ENCODE measurements around the gene NOL12.

NOL12 gene

GRCh38 chr22:37659066-37659896, 26.9 kb upstream of the NOL12 start:
- DNase-seq (ENCODE audit: low spot score): peak; percentile 71

DNA sequence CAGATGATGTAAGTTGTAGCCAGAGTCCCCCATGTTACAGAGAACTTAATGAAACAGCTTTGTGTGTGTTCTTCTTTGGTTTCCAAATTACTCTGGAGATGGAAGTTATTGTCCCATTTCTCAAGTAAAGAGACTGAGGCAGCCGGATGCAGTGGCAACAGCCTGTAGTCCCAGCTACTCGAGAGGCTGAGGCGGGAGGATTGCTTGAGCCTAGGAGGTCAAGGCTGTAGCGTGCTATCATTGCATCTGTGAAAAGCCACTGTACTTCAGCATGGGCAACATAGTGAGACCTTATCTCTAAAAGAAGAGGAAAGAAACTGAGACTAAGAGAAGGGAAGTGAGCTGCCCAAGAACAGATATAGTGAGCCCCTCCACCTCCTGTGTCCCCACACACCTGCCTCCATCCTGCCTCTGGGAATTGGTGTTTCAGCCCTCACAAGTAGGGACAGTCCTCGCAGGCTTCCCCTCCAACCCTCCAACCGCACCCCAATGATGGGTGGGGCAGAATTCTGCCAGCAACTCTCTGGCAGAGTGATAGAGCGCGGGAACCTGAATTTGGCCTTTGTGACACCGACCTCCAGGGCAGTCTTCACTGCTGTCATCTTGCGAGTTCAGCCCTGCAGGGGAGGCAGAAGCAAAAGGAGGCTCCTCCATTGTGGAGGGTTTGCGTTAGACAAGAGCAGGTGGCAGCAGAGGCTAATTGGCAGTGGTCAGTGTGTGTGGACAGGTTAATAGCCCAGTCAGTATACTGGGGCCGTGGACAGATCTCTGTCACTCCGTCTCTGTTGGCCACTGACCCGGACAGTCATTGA, 26.0 kb upstream of the NOL12 start:
- DNase-seq (ENCODE audit: low spot score): no peak

DNA sequence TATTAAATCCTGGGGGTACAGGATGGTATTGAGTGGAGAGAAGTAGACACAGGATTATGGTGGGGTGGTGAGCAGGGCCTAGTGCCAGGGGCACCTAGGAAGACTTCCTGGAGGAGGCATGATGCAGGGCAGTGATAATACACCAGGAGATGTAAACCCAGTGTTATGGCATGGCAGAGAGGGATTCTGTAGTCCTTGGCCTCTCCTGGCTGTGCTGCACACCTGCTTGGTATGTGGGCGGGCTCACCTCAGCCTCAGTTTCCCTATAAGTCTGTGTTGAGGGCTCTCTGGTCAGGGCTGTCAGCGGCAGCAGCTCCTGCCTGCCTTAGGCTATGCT, 25.5 kb upstream of the NOL12 start:
- DNase-seq (ENCODE audit: low spot score): no peak

DNA sequence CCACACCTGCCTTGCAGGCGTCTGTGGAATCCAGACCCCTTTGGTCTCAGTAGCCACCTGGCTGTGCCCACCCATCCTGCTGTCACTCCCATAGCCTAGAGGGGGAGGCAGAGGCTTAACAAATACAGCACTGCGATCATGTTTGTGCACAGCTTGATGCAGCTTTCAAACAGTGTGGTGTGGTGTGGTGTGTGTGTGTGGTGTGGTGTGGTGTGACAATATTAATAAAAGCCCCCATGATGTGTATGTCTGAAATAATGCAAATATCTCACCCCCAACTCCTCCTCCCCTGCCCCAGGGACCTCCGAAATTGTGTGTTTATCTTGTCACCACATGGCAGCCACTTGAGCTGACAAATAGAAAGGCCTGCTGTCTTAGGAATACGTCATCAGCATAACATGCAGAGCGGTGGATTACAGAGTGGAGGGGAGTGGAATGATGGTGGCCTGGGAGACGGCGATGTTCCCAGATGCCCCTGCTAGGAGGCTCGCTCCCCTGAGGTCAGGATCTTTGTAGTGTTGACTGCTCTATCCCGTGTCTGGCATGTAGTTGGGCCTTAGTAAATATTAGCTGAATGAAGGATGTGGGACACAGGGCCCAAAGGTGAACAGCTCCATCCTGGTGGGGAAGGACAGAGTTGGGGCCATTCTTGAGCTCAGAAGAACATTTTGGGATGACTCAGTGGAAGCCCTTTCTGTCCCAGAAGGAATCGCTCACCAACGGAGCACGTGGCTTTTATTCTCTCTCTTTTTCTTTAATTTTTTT, 24.8 kb upstream of the NOL12 start:
- no peak for DNase-seq (ENCODE audit: low spot score)

GRCh38 chr22:37662039-37662438, 24.1 kb upstream of the NOL12 start:
- DNase-seq (ENCODE audit: low spot score): no peak

- DNase-seq (ENCODE audit: low spot score): no peak
Measured at GRCh38 chr22:37663521-37664140, 22.5 kb upstream of the NOL12 start.

GRCh38 chr22:37664249-37665101, 21.7 kb upstream of the NOL12 start:
- no peak for DNase-seq (ENCODE audit: low spot score)

GRCh38 chr22:37665487-37665886, 20.7 kb upstream of the NOL12 start:
- no peak for DNase-seq (ENCODE audit: low spot score)

GRCh38 chr22:37669586-37669985, 16.6 kb upstream of the NOL12 start:
- DNase-seq (ENCODE audit: low spot score): no peak

DNA sequence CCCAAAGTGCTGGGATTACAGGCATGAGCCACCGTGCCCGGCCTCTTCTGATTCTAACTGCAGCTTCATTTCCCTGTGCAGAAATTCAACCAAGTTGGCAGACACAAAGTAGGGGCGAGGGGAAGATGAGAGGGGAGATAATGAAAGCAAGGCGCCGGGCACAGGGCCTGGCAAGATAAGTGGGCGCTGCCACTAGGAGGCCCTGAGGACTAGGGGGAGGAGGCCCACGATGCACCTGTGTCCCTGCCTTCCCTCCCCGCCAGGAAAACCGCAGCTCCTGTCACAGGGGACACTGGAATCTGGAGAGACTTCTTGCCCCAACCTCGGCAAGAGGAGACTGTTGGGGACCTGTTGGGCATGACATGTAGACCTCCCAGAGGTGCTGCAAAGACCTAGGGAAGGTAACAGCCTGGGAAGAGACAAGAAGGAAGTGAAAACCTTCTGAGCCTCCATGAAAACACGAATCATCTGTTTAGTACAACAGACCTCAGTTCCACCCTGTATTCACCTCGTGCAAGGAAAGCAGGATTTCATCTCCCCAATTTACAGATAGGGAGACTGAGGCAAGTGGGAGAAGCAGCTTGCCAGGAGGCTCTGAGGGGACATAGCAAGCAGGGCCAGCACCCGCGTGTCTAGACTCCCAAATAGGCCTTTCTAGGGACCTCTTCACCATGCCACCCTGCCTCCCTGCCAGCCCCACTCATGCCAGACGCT, 13.8 kb upstream of the NOL12 start:
- no peak for DNase-seq (ENCODE audit: low spot score)

- no peak for DNase-seq (ENCODE audit: low spot score)
Measured at GRCh38 chr22:37672920-37673455, 13.2 kb upstream of the NOL12 start.

DNA sequence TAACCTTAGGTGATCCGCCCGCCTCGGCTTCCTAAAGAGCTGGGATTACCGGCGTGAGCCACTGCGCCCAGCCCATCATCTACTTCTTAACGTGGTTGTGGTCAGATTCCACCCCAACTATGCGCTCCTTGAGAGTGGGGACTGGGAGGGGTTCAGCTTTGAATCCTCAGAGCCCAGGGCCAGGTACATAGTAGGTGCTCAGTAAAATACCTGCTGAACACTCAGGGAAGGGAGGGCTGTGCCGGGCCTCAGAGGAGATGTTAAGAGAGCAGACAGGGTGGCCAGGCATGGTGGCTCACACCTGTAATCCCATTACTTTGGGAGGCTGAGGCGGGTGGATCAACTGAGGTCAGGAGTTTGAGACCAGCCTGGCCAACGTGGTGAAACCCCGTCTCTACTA, 11.9 kb upstream of the NOL12 start:
- no peak for DNase-seq (ENCODE audit: low spot score)

GRCh38 chr22:37674951-37675929, 10.9 kb upstream of the NOL12 start, which contains the start of gene LGALS1:
LGALS1 (plus strand) TSS chr22:37675636; CDS start chr22:37675703, 67 bp downstream.
- DNase-seq (ENCODE audit: low spot score): peak; percentile 27

DNA sequence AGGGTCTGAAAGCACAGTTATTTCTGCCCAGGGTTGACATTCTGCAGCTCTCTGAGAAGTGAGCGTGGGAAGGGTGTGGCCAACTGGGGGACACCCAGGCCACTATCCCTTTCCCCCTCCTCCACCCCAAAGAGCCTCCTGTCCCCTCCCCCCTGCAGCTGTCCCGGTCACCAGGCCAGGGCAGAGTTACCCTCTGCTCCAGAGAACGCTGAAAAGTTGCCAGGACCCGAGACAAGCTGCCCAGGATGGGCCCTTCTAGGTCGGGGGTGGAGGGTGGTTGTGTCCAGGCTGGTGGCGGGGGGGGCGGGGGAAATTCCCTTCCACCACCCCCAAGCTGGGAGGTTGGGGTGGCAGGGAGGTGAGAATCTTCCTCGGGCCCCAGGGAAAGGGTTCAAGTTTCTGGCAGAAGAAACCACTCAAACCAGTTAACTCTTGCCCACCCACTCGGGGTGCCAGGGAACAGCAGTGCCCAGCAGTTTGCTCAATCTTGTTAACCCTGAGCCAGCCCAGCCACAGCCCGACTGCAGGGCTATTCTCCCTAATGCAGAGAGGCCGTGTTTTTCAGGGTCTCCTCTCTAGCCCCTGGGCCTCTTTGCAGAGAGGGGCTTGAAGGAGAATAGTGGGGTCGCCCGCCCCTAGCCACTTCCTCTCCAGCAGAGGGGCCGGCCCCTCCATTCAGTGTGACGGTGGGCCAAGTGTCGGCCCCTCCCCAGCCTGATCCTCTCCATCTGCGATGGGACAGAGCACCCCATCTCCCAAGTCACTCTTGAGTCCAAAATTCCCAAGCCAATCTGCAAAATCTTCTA, 10.0 kb upstream of the NOL12 start:
- no peak for DNase-seq (ENCODE audit: low spot score)

DNA sequence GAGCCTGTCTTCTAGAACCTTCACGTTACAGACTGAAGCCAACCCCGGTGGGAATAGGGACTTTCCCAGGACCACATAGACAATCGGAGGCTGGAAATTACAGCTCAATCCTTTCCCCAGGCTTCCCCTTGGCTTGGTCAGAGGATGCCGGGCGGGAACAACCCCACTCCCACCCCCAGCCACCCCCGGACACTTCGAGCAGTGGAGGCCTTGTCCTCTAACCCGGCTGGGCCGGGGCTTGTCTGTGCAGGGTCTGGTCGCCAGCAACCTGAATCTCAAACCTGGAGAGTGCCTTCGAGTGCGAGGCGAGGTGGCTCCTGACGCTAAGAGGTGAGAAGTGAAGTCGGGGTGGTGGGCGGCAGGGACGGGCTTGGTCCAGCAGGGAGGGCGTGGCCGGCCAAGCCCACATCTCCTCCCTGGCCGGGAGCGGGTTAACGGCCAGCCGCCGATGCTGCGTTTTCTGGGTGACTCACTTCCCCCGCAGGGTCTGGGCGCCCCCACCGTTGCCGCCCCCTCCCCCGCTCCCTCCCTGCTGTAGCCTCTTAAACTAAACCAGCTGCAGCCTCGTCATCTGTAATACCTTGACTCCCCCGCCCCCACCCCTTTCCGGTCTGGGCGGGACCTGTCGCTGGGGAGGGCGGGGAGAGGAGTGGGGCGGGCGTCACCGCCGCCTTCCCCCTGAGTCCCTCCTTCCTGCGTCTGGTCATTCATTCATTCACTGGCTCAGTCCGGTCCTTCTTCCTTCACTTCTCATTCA, 9.2 kb upstream of the NOL12 start:
- DNase-seq (ENCODE audit: low spot score): peak; percentile 81

DNA sequence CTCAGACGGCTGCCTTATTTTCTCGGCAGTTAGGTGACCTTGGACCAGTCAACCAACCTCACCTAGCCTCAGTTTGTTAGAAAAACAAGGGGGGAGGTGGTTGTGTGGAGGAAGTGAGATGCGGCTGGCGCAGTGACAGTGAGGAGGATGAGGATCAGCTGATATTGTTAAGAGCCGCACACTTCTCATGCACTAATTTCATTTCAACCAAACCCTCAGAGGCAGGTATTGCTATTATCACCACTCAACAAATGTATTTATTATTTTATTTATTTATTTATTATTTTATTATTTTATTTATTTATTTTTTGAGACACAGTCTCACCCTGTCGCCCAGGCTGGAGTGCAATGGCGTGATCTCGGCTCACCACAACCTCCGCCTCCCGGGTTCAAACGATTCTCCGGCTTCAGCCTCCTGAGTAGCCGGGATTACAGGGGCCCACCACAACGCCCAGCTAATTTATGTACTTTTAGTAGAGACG, 8.6 kb upstream of the NOL12 start:
- no peak for DNase-seq (ENCODE audit: low spot score)

- no peak for DNase-seq (ENCODE audit: low spot score)
Measured at GRCh38 chr22:37678372-37678771, 7.8 kb upstream of the NOL12 start.
